Neuron (in vitro differentiated cells): Measurements from ENCODE around the gene KREMEN2.

Experiments used
- H2AFZ ChIP-seq: one replicate; pipeline ENCODE4 v1.6.1; 2013; ENCODE audit warnings: low read depth, mild to moderate bottlenecking, inconsistent platforms, low read length, moderate library complexity
- H3K27me3 ChIP-seq: one replicate; pipeline ENCODE4 v1.6.1; 2013; ENCODE audit warnings: low read length; ENCODE audit not compliant: insufficient read depth
- H3K36me3 ChIP-seq: one replicate; pipeline ENCODE4 v1.6.1; 2013; ENCODE audit warnings: low read length; ENCODE audit not compliant: insufficient read depth
- H3K4me1 ChIP-seq: one replicate; pipeline ENCODE4 v1.6.1; 2013; ENCODE audit warnings: low read length; ENCODE audit not compliant: insufficient read depth
- H3K4me3 ChIP-seq: 2 replicates; pipeline ENCODE4 v1.5.1; 2013; ENCODE audit warnings: mild to moderate bottlenecking, low read length, moderate library complexity
- H3K9me3 ChIP-seq: one replicate; pipeline ENCODE4 v1.6.1; 2013; ENCODE audit warnings: low read length

KREMEN2 gene

DNA sequence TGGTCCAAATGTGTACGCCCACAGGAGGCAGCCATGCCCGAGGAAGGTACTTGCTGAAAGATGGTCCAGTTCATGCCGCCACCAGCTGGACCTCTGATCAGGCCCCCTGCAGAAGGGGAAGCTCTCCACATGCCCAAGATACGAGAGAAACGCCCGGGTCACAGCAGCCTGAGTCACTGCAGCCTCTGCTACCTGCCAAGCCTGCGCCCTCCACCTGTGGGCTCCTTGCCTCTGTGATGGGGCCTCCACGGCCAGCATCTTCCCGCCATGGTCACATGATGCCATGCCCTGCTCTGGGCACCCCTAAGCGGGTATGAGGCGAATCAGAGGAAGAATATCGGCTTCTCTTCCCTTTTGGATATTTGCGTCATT is 13.7 kb upstream of the KREMEN2 start:
- no peaks in the 10 kb centered on the region for H3K27me3 ChIP-seq
- H3K36me3 ChIP-seq = peaks cover 15% of the 10 kb centered on the region
- H3K4me3 ChIP-seq = no peak overlapping the region
- H3K4me1 ChIP-seq = no peaks in the 10 kb centered on the region
- H2AFZ ChIP-seq = no peak overlapping the region
- H3K9me3 ChIP-seq = no peaks in the 10 kb centered on the region

DNA sequence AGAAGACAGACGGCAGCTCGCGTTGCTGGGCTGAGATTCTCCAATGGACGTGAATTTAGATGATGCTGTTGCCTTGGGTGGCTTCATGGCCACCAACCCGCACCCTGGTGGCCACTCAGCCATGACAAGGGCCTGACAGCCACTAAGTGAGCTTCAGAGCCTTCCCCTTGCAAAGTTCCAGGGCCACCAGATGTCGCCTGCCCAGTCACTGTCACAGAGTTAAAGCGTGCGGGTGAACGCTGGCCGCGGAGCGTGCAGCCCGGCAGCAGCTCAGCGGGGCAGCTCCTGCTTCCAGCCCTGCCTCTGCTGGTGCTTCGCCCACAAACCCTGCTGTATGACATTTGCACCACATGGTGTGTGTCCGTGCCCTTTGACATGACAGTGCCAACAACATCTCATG is 13.3 kb upstream of the KREMEN2 start:
- H3K36me3 ChIP-seq = peaks cover 15% of the 10 kb centered on the region
- no peaks in the 10 kb centered on the region for H3K27me3 ChIP-seq
- H3K9me3 ChIP-seq = no peaks in the 10 kb centered on the region
- no peak overlapping the region for H2AFZ ChIP-seq
- no peak overlapping the region for H3K4me3 ChIP-seq
- no peaks in the 10 kb centered on the region for H3K4me1 ChIP-seq

DNA sequence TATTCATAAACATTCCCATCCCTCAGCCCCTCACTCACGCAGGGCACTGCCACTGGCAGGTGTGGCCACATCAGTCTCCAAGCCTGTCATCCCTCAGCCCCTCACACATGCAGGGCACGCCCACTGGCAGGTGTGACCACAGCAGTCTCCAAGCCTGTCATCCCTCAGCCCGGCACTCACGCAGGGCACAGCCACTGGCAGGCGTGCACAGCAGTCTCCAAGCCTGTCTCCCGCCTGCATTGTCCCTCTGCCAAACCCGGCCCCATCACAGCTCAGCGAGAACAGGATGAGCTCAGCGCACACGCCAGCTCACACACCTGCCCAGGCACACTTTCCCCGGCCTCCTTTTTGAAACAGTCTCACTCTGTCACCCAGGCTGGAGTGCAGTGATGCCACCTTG is 11.4 kb upstream of the KREMEN2 start:
- no peak overlapping the region for H2AFZ ChIP-seq
- H3K9me3 ChIP-seq = no peaks in the 10 kb centered on the region
- no peaks in the 10 kb centered on the region for H3K27me3 ChIP-seq
- H3K4me3 ChIP-seq = no peak overlapping the region
- peaks cover 12% of the 10 kb centered on the region for H3K36me3 ChIP-seq
- H3K4me1 ChIP-seq = no peaks in the 10 kb centered on the region

DNA sequence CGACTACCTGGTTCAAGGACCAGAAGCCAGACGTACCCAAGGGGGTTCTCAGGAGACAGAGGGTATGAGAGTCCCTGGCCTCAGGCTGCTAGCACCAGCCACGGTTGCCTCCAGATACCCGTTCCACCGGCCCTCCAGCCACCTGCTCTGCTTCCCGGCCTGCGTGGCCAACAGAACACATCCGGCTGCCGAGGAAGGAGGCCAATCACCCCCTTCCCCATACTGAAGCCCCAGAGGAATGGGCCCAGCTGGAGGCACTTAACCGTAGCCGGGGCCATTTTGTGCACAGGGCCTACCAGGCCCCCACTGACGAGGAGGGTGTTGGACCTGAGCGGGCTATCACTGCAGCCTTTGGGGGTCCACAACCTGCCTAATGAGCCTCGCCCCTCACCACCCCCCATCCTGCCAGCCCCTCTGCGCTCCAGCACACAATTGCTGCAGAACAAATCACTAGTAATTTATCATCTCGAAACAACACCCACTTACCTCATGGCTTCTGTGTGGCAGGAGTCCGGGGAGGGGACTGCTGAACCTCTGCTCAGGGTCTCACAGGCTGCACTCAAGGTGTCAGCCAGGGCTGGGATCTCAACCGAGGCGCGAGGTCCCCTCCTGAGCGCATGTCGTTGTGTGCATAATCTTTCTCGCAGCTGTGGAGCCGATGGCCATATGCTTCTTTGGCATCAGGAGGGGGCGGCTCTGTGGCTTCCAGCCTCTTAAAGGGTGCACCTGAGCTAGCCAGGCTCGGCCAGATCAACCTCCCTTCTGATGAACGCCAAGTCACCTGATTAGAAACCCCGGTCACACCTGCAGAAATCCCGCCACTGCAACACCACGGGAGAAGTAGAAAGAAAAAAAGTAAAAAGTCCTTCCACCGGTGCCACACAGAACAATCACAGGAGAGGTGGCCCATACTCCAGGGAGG is 10.1 kb upstream of the KREMEN2 start:
- no peak overlapping the region for H2AFZ ChIP-seq
- no peaks in the 10 kb centered on the region for H3K9me3 ChIP-seq
- H3K4me3 ChIP-seq = no peak overlapping the region
- peaks cover 6% of the 10 kb centered on the region for H3K36me3 ChIP-seq
- no peaks in the 10 kb centered on the region for H3K4me1 ChIP-seq
- H3K27me3 ChIP-seq = no peaks in the 10 kb centered on the region

DNA sequence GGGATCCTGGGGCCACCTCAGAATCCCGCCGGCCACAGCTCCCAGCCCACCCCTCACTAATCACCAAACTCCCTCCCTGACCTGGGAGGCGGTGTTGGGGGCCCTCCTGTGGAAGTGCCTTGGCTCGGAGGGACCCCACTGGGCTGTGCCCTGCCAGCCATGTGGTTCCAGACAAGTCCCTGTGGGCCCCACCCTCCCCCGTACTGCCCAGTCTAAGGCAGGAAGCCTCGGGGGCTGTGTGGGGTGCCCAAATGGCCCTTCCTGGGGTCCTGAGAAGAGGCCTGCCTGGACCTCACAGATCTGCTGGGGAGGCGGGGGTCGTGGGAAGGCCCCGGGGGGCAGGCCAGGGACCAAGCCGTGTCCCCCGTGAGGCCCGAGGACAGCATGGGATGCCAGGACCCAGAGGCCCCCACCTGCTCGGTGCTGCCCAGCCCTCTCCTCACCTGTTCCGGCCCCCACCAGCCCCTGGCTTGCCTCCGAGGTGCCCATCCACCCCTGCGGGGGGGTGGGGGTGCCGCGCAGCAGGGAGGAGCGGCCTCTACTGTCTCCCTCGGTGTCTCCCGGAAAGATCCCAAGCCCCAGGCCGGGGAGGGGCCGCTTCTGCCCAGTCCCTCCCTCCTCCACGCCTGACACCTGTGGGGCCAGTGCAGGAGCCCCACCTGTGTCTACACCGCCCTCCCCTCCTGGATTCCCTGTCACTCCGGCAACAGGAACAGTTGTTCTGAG is 9.3 kb upstream of the KREMEN2 start:
- H2AFZ ChIP-seq = no peak overlapping the region
- H3K36me3 ChIP-seq = no peaks in the 10 kb centered on the region
- no peak overlapping the region for H3K4me3 ChIP-seq
- no peaks in the 10 kb centered on the region for H3K9me3 ChIP-seq
- no peaks in the 10 kb centered on the region for H3K27me3 ChIP-seq
- no peaks in the 10 kb centered on the region for H3K4me1 ChIP-seq

DNA sequence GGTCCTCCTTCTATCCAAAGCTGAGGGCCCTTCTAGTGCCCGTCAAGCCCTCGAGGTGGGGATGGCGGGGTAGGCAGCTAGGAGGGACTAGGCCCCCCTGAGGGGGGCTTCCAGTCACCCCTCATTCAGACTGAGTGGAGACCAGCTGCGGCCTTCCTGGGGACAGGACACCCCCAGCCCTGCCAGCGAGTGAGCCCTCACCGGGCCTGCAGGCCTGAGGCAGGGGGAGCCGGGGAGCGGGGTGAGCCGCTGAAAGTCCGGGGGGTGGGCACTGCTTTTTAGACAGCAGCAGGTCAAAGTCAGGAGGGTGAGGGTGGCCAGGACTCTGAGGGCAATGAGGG is 8.7 kb upstream of the KREMEN2 start:
- no peaks in the 10 kb centered on the region for H3K27me3 ChIP-seq
- no peak overlapping the region for H2AFZ ChIP-seq
- H3K9me3 ChIP-seq = no peaks in the 10 kb centered on the region
- no peak overlapping the region for H3K4me3 ChIP-seq
- H3K4me1 ChIP-seq = no peaks in the 10 kb centered on the region
- no peaks in the 10 kb centered on the region for H3K36me3 ChIP-seq

DNA sequence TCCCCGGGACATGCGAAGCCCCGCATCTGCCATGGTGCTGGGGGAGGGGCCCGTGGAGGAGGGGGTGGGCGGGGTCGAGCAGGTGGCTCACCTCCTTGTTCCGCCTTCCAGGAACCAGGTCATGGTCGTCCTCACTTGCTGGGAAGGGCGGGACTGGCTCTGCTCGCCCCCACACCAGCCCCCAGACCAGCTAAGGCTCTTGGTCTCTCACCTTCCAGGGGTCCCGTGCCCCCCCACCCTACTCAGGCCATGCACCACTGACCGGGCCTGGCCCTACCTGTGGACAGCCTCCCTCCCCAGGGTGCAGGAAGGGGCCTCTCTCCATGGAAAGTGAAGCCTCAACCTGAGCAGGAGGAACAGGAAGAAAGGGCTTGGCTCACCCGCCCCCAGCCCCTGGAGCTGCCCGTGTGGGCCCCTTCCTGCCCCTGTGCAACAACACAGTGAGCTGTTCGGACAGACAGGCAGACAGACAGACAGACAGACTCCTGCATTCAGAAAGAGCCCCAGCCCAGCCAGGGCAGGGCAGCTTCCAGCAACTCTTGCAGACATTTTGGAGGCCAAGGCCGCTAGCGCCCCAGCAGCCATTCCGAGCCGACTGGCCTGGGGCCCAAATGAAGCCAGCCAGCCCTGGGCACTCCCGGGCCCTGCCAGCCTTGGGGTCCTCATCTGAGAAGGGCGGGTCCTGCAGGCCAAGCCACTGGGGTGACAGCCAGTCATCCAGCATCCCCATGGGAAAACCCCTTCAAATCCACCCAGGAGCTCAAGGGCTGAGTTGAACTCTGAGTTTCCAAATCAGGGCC is 8.1 kb upstream of the KREMEN2 start:
- H3K36me3 ChIP-seq = no peaks in the 10 kb centered on the region
- H3K27me3 ChIP-seq = no peaks in the 10 kb centered on the region
- H3K9me3 ChIP-seq = no peaks in the 10 kb centered on the region
- no peak overlapping the region for H2AFZ ChIP-seq
- H3K4me1 ChIP-seq = no peaks in the 10 kb centered on the region
- H3K4me3 ChIP-seq = no peak overlapping the region

DNA sequence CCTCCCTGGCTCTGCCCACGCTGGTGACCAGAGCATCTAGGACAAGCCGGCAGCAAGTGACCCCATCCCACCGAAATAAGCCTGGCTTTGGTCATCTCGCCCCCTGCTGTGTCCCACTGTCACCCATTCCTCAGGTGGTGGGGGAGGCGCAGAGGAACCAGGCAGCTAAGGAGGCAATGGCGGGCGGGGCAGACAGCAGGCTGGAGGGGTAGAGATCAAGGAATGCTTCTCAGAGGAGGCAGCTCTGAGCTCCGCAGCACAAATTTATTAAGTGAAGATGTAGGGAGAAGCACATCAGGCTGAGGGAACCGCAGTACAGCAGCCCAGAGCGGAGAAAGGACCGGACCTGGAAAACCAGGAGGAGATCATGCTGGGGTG is 7.5 kb upstream of the KREMEN2 start:
- H2AFZ ChIP-seq = no peak overlapping the region
- no peaks in the 10 kb centered on the region for H3K36me3 ChIP-seq
- H3K9me3 ChIP-seq = no peaks in the 10 kb centered on the region
- H3K4me3 ChIP-seq = no peak overlapping the region
- no peaks in the 10 kb centered on the region for H3K4me1 ChIP-seq
- H3K27me3 ChIP-seq = no peaks in the 10 kb centered on the region

DNA sequence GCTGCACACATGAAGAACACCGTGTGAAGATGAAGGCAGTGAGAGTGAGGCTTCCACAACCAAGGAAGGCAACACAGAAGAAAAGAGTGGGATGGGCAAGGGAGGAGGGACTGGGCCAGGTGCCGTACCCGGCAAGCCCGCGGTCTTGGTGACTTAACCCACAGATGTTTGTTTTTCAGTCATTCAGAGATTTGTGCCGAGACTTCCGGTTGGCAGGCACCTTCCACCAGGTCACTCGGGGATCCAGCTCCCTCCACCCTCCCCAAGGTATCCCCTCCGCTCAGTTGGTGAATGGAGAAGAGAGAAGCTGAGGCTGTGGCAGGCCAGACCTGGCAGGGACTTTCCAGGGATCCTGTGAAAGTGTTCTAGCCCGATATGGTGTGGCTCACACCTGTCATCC is 4.9 kb upstream of the KREMEN2 start:
- Histone ChIP-seq H3K36me3 (no peaks in the 10 kb centered on the region), H3K9me3 (no peaks in the 10 kb centered on the region), H3K4me1 (peaks cover 8% of the 10 kb centered on the region), H2AFZ (no peak overlapping the region), H3K4me3 (no peak overlapping the region), H3K27me3 (peaks cover 11% of the 10 kb centered on the region)

DNA sequence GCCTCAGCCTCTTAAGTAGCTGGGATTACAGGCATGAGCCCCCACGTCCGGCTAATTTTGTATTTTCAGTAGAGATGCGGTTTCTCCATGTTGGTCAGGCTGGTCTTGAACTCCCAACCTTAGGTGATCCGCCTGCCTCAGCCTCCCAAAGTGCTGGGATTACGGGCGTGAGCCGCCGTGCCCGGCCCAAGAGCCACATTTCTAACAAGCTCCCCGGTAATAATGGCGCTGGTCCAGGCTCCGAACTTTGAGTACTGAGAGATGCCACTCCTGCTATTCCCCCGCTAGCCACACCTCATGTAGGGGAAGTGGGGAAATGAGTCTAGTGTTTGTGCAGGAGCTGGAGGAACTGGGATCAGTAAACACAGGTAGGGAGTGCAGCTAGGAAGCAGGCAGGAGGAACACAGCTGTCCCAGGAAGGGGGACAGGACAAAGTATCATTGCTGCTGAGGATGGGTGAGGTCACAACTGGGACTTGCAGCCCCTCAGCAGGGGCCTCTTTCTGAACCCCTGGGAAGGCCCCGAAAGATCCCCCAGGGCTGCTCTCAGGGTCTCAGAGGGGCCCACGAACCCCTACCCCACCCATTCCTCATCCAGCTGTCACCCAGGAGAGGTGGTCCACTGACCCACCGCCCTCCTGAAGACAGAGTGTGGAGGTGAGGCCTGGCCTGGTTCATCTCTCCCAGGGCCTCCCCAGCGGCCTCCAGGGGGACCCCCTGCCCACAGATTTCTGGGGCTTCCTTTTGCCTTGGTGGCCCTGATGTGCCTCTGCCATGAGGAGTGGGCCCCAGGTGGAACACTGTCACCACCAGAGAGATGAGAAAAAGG is 3.7 kb upstream of the KREMEN2 start:
- H3K4me3 ChIP-seq = no peak overlapping the region
- H2AFZ ChIP-seq = no peak overlapping the region
- H3K36me3 ChIP-seq = no peaks in the 10 kb centered on the region
- no peaks in the 10 kb centered on the region for H3K9me3 ChIP-seq
- H3K27me3 ChIP-seq = peaks cover 14% of the 10 kb centered on the region
- peaks cover 15% of the 10 kb centered on the region for H3K4me1 ChIP-seq

DNA sequence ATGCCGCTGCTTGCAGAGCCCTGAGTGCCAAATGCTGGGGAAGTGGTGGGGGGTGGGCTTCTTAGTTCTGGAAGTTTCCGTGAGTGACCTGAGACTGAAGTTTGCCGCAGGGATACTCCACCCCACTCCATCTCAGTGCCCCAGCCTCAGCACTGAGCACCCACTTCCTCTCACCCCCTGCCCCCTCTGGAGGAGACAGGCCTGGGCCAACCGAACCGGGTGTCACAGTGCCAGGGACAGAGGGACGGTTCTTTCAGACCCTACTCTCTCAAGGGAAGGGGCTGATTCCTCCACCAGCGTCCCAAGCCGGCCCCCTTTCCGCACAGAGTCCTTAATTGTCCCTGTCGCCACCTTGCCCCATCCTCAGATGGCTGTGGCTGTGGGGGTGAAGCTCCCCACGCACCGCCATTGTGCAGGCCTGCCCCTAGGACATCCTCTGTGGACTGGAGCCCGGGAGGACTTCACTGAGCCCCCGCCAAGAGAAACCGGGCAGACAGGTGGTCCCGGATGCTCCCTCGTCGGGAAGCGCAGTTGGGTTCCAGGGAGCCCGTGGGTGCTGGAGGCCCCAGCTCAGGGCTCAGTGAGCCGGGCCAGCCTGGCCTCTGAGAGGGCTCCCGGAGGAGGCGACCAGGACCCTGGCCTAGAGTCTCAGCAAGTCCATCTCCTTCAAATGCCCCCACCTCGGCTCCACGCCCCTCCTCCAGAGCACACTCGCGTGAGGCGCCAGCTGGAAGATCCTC is 1.6 kb upstream of the KREMEN2 start:
- no peak overlapping the region for H3K4me3 ChIP-seq
- H3K9me3 ChIP-seq = no peaks in the 10 kb centered on the region
- peaks cover 15% of the 10 kb centered on the region for H3K4me1 ChIP-seq
- peaks cover 14% of the 10 kb centered on the region for H3K27me3 ChIP-seq
- no peaks in the 10 kb centered on the region for H3K36me3 ChIP-seq
- no peak overlapping the region for H2AFZ ChIP-seq

DNA sequence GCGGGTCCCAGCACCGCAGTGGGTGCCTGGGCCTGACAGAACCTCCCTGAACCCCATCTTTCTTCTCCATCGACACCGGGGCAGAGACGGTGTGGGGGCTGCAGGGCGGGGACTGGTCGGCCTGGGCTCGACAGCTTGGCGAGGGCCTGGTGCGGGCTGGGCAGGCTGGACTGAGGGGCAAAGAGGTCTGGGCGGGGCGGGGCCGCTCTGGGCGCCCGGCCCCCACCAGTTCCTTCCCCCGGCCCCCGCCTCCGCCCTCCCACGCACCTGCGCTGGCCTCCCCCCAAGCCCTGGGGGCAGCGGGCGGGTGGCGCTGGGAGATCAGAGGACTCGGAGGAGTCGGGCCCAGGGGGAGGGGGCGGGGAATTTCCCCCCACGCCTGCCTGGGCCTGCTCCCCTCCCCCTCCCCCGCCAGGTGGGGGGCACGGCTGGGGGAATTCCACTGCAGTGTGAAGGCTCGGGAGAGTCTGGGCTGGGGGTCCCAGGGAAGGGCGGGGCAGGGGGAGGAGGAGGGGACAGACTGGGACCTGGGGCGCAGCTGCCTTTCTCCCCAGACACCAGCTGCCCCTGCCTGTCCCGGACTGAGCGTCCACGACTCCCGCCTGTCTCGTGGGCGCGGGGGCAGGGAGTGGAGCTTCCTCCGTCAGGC is 877 bp upstream of the KREMEN2 start:
- Histone ChIP-seq H3K4me3 (peak overlapping the region; percentile 43), H3K36me3 (no peaks in the 10 kb centered on the region), H2AFZ (peak overlapping the region; percentile 76), H3K9me3 (no peaks in the 10 kb centered on the region), H3K27me3 (peaks cover 14% of the 10 kb centered on the region), H3K4me1 (peaks cover 15% of the 10 kb centered on the region)
